D341Med (cell line): ENCODE measurements around the gene SCLT1.

Source experiments
- DNase-seq: peaks from one replicate; pipeline ENCODE4 v3.0.0; 2012; ENCODE audit warnings: low spot score

The SCLT1 gene

GRCh38 chr4:128958194-128958593 lies 135.1 kb downstream of the SCLT1 start:
- no peak for DNase-seq

GRCh38 chr4:128957459-128957858 lies 135.9 kb downstream of the SCLT1 start:
- no peak for DNase-seq

- DNase-seq = no peak
Measured at GRCh38 chr4:128955751-128956150, 137.6 kb downstream of the SCLT1 start.

GRCh38 chr4:128954941-128955340 lies 138.4 kb downstream of the SCLT1 start:
- no peak for DNase-seq

GRCh38 chr4:128951316-128951715 lies 142.0 kb downstream of the SCLT1 start:
- DNase-seq = no peak

- no peak for DNase-seq
Measured at GRCh38 chr4:128950796-128951195, 142.5 kb downstream of the SCLT1 start.

GRCh38 chr4:128946916-128947315 lies 146.4 kb downstream of the SCLT1 start:
- DNase-seq = no peak

GRCh38 chr4:128942607-128943006 lies 150.7 kb downstream of the SCLT1 start:
- no peak for DNase-seq

GRCh38 chr4:128940971-128941370 lies 152.4 kb downstream of the SCLT1 start:
- DNase-seq = no peak

GRCh38 chr4:128930051-128930450 lies 163.3 kb downstream of the SCLT1 start:
- no peak for DNase-seq

GRCh38 chr4:128924951-128925350 lies 168.4 kb downstream of the SCLT1 start:
- no peak for DNase-seq

GRCh38 chr4:128921954-128922353 lies 171.4 kb downstream of the SCLT1 start:
- no peak for DNase-seq

GRCh38 chr4:128917781-128918180 lies 175.6 kb downstream of the SCLT1 start:
- no peak for DNase-seq

GRCh38 chr4:128916832-128917231 lies 176.5 kb downstream of the SCLT1 start:
- DNase-seq = no peak

- DNase-seq = no peak
Measured at GRCh38 chr4:128915544-128915943, 177.8 kb downstream of the SCLT1 start.

GRCh38 chr4:128913228-128913627 lies 180.1 kb downstream of the SCLT1 start:
- no peak for DNase-seq

GRCh38 chr4:128908735-128909134 lies 184.6 kb downstream of the SCLT1 start:
- DNase-seq = no peak

- DNase-seq = no peak
Measured at GRCh38 chr4:128907981-128908380, 185.4 kb downstream of the SCLT1 start.

GRCh38 chr4:128906581-128906980 lies 186.8 kb downstream of the SCLT1 start:
- DNase-seq = no peak

GRCh38 chr4:128904821-128905220 lies 188.5 kb downstream of the SCLT1 start:
- DNase-seq = no peak

GRCh38 chr4:128880662-128881061 lies 212.7 kb downstream of the SCLT1 start:
- no peak for DNase-seq

GRCh38 chr4:128879971-128880370 lies 213.4 kb downstream of the SCLT1 start:
- DNase-seq = no peak

GRCh38 chr4:128879283-128879682 lies 214.1 kb downstream of the SCLT1 start:
- DNase-seq = no peak

- no peak for DNase-seq
Measured at GRCh38 chr4:128877934-128878333, 215.4 kb downstream of the SCLT1 start.

- no peak for DNase-seq
Measured at GRCh38 chr4:128876200-128876599, 217.1 kb downstream of the SCLT1 start.
